SK-MEL-5 (cell line): Measurements from ENCODE around the gene CELF1. TPM values are rescaled to one million over a fixed set of nuclear protein-coding genes. Genes with fewer than 3 reads are reported as not detected.
"Not testable (repeated sequence)": the region's sequence is repeated elsewhere in the genome, so short reads cannot be mapped to it uniquely, and the experiment has no call there.

ENCODE experiments used
- DNase-seq: peaks from one replicate; pipeline ENCODE4 v3.0.0-alpha.2; 2016; ENCODE audit warnings: low read depth, low spot score
- in situ Hi-C: cut with HindIII; loops from 2 replicates; pipeline ENCODE4 v1.10.0; 2016; ENCODE audit warnings: low sequenced_read_pairs, high pct_unique_total_duplicates, low pct_unique_long_range_greater_than_20kb
- total RNA-seq: library from RNA; depleted of rRNA; stranded (reverse); fragments of >200 nt; shearing (Covaris generic); gene quantifications from 2 replicates; pipeline ENCODE4 v1.2.3, GENCODE V29; 2014

Gene CELF1
- total RNA-seq, 1 experiment from 2014 or later: 86.7 TPM

DNA sequence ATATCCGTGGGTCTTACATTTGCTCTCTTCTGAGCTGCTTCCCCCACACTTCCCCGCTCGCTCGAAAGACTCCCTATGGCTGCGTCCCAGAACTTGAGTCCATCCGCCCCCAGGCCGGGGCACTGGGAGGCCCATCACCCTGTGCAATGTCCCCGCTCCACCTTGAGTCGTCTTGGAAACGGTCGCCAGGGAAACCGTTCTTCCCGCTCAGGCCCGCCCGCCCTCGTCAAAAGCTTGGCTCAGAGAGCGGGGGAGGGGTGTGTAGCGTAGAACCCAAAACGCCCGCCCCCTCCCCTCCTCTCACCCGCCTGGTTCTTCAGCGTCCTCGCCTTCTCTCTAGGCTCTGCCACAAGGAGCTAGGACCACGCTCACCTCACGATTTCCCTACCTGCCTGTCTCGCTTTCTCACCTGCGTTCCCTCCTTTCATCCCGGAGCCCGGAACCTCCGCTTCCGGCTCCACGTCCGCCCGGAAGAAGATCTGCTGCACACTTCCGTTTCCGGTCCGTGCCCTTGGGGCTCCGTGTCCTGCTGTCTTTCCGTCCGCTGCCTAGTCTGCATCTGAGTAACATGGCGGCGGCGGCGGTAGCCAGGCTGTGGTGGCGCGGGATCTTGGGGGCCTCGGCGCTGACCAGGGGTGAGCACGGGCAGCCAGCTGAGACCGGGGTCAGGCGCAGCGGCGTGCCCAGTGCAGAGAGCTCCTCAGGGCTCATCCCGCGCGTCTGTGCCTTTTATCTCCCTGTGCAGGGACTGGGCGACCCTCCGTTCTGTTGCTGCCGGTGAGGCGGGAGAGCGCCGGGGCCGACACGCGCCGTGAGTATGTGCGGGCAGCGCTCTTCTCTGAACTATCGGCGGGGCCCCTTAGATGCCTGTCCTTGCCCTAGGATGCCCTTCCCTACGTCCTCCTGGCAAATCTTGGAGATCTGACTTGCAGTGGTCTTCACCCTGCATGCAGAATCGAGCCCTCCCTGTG, 25.9 kb upstream of the CELF1 start, which contains the start of the genes KBTBD4 and NDUFS3:
TSS of gene KBTBD4 (minus strand) at position 447 of the 971 bp plus-strand sequence. CDS start at position 428, 19 bp downstream.
TSS of gene NDUFS3 (plus strand) at position 551 of the 971 bp plus-strand sequence. CDS start at position 569, 18 bp downstream.
- in situ Hi-C loops: no loop called here
- peak; percentile 86 for DNase-seq

- no peak for DNase-seq
Observed at GRCh38 chr11:47577460-47578041, 24.6 kb upstream of the CELF1 start.

GRCh38 chr11:47573321-47573720, 20.4 kb upstream of the CELF1 start:
- DNase-seq: no peak
- in situ Hi-C loops: no loop called here

More at GRCh38 chr11:47577460-47578041, 24.6 kb upstream of the CELF1 start:
- in situ Hi-C loops: no loop called here

- in situ Hi-C loops: no loop called here
Observed at GRCh38 chr11:47572715-47573255, 19.9 kb upstream of the CELF1 start.

DNA sequence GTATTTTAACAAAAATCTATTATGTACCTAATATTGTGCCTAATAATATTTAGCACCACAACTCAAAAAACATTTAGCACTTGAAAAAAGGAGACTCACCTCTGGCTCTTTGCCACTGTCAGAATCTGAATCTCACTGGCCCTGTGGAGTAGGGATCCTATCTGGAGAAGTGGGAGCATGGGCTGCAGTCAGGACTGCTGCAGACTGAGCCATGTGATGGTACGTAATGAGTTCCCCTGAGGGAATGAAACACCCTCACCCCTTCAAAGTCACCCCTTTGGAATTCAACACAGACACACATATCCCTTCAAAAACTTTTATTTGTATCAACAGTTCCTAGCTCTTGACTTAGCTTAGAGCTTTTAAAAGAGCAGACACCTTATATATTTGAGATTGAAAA, 19.0 kb upstream of the CELF1 start:
- in situ Hi-C loops: no loop called here
- no peak for DNase-seq

More at GRCh38 chr11:47572715-47573255, 19.9 kb upstream of the CELF1 start:
- no peak for DNase-seq

- DNase-seq: no peak
- in situ Hi-C loops: no loop called here
Observed at GRCh38 chr11:47571357-47571729, 18.4 kb upstream of the CELF1 start.

GRCh38 chr11:47570651-47571356, 17.9 kb upstream of the CELF1 start:
- in situ Hi-C loops: no loop called here
- DNase-seq: no peak

DNA sequence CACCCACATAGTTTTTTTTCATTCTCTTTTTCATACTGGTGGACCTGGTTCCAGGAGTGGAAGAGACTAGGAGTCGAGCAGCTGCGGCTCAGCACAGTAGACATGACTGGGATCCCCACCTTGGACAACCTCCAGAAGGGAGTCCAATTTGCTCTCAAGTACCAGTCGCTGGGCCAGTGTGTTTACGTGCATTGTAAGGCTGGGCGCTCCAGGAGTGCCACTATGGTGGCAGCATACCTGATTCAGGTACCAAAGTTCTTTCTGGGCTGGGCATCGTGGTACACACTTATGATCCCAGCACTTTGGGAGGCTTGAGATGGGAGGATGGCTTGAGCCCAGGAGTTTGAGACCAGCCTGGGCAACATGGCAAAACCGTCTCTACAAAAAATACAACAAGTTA, 16.7 kb upstream of the CELF1 start:
- DNase-seq: no peak
- in situ Hi-C loops: no loop called here

DNA sequence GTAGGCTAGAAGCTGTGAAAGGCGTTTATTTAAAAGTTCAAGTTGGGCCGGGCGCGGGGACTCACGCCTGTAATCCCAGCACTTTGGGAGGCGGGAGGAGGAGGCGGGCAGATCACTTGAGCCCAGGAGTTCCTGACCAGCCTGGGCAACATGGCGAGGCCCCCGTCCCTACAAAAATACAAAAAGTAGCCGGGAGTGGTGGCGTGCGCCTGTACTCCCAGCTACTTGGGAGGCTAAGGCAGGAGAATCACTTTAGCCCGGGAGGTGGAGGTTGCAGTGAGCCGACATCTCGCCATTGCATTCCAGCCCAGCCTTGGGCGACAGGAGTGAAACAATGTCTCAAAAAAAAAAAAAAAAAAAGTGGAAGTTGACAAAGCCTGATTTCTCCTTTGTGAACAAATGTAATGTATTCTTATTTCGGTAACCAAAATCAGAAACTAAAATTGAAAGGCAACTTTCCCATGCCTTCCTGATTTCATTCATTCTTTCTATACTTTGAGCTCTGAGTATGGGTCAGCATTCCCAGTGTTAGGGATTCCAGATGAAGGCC, 13.3 kb upstream of the CELF1 start:
- no peak for DNase-seq

GRCh38 chr11:47565340-47566148, 12.6 kb upstream of the CELF1 start, which contains the start of gene PTPMT1:
TSS of gene PTPMT1 (plus strand) at chr11:47565599. CDS start at chr11:47565623, 24 bp downstream.
- DNase-seq: peak; percentile 49
- in situ Hi-C loops: no loop called here

More for the DNA sequence above, 13.3 kb upstream of the CELF1 start:
- in situ Hi-C loops: no loop called here

GRCh38 chr11:47564933-47565339, 12.0 kb upstream of the CELF1 start:
- in situ Hi-C loops: no loop called here

GRCh38 chr11:47564366-47564765, 11.4 kb upstream of the CELF1 start:
- in situ Hi-C loops, DNase-seq: not testable (repeated sequence)

More at GRCh38 chr11:47564933-47565339, 12.0 kb upstream of the CELF1 start:
- DNase-seq: no peak

GRCh38 chr11:47562393-47562792, 9.5 kb upstream of the CELF1 start:
- DNase-seq, in situ Hi-C loops: not testable (repeated sequence)

DNA sequence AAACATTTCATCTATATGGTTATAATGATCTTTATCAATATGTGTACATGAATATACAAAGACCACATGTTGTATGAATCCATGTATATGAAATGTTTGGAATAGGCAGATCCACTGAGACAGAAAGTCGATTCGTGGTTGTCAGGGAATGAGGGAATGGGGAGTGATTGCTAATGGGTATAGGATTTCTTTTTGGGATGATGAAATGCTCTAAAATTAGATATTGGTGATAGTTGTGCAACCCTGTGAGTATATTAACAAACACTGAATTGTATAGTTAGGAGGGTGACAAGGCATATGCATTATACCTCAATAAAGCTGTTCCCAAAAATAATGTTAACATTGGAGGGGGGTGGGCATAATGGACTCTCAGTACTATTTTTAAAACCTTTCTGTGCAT, 7.5 kb upstream of the CELF1 start:
- DNase-seq: no peak
- in situ Hi-C loops: no loop called here

- in situ Hi-C loops: no loop called here
Observed at GRCh38 chr11:47558695-47559094, 5.8 kb upstream of the CELF1 start.

GRCh38 chr11:47557004-47557403, 4.1 kb upstream of the CELF1 start:
- in situ Hi-C loops: not testable (repeated sequence)

More at GRCh38 chr11:47558695-47559094, 5.8 kb upstream of the CELF1 start:
- DNase-seq: no peak

DNA sequence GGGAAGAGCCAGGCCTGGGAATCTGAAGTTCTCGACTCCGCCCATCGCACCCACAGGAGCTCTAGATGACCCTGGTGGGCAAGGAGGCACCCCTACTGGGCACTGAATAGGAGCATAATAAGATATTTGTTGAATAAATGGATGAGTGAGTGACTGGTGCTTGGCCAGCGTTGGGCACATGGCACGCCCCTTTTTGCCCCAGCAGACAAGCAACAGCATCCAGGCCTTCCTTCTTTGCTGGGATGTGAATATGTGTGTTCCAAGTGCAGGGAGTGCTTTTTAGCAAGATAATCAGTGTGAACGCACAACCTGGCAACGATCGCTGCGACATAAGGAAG, 443 bp upstream of the CELF1 start:
- in situ Hi-C loops: no loop called here
- no peak for DNase-seq

More at GRCh38 chr11:47557004-47557403, 4.1 kb upstream of the CELF1 start:
- not testable (repeated sequence) for DNase-seq
